ENCODE data around the gene ABL2.

DNA sequence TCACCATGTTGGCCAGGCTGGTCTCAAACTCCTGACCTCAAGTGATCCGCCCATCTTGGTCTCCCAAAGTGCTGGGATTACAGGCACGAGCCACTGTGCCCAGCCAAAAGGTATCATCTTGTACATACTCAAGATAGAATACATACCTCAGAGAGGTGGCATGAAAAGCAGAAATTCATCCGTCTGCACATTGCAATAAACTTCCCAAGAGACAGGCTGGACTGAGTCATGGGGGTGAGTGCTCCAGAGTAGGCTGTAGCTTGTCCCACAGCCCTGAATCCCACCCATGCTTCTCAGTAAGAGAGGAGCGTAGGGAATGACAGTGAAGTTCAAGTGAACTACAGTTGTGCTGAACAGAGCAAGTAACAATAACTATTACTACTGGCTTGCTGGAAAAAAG, 127.9 kb downstream of the ABL2 start:
- TF ChIP-seq POLR2A (IDR thresholded peaks at IDR 0.05), result no peak
- TF ChIP-seq, protein P1, sequence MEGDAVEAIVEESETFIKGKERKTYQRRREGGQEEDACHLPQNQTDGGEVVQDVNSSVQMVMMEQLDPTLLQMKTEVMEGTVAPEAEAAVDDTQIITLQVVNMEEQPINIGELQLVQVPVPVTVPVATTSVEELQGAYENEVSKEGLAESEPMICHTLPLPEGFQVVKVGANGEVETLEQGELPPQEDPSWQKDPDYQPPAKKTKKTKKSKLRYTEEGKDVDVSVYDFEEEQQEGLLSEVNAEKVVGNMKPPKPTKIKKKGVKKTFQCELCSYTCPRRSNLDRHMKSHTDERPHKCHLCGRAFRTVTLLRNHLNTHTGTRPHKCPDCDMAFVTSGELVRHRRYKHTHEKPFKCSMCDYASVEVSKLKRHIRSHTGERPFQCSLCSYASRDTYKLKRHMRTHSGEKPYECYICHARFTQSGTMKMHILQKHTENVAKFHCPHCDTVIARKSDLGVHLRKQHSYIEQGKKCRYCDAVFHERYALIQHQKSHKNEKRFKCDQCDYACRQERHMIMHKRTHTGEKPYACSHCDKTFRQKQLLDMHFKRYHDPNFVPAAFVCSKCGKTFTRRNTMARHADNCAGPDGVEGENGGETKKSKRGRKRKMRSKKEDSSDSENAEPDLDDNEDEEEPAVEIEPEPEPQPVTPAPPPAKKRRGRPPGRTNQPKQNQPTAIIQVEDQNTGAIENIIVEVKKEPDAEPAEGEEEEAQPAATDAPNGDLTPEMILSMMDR (IDR thresholded peaks at IDR 0.05), result no peak
